ENCODE data around the gene CHRNB4. TPM values are rescaled to one million over a fixed set of nuclear protein-coding genes. Genes with fewer than 3 reads are reported as not detected.

Gene CHRNB4
- total RNA-seq, 1 experiment from 2014 or later, result 0.13 TPM

DNA sequence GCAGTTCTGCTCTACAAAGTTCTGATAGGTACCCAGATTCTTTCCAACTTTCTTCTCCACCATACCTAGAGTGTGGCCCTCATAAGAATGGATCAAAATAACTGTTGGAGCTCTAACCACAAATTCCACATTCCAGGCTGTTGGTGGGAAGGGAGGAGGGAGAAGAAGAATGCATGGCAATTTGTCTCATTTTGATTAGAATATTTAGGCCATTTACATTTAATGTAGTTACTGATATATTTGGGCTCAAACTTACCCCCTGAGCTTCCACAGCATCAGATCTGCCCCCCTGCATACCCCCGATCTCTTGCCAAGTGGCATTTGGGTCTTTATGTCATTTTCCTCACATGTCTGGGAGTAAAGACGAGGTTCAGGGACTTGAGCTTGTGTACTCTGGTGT lies 7.7 kb downstream of the CHRNB4 start:
- CTCF ChIA-PET, result no interaction called here
- Histone ChIP-seq H3K4me3 (no peak overlapping the region), H3K27me3 (ENCODE audit: insufficient read depth, low read depth) (peaks cover 37% of the 10 kb centered on the region), H3F3A (ENCODE audit: insufficient read depth, low read depth) (no peaks in the 10 kb centered on the region), H3K27ac (no peak overlapping the region), H3K4me2 (no peak overlapping the region), H3K4me1 (replicated peaks; ENCODE audit: insufficient read depth) (no peaks in the 10 kb centered on the region), H3K9me2 (ENCODE audit: insufficient read depth) (no peaks in the 10 kb centered on the region), H2AFZ (no peak overlapping the region), H3K79me2 (ENCODE audit: low read depth) (no peaks in the 10 kb centered on the region), H3K9me3 (ENCODE audit: insufficient read depth, low read depth) (no peaks in the 10 kb centered on the region), H3K36me3 (ENCODE audit: low read depth) (no peaks in the 10 kb centered on the region), H4K20me1 (ENCODE audit: insufficient read depth) (no peaks in the 10 kb centered on the region)
- intact Hi-C loops (cut with micrococcal nuclease; ENCODE audit: unreplicated experiment), result no loop called here
- POLR2A ChIA-PET (ENCODE audit: unreplicated experiment), result no interaction called here
- TF ChIP-seq EZH2 (IDR thresholded peaks at IDR 0.05; ENCODE audit: low read depth) (no peak), CTCF (conservative IDR thresholded peaks at IDR 0.05) (no peak)
- no peak for DNase-seq
- BruUV-seq (replicated peaks), result no TSS peak

- H3K27me3 ChIP-seq (ENCODE audit: insufficient read depth, low read depth), result peaks cover 49% of the 10 kb centered on the region
- H3K4me2 ChIP-seq, result no peak overlapping the region
- POLR2A ChIA-PET (ENCODE audit: unreplicated experiment), result no interaction called here
- no peaks in the 10 kb centered on the region for H3K79me2 ChIP-seq (ENCODE audit: low read depth)
- H3K27ac ChIP-seq, result no peak overlapping the region
- no peaks in the 10 kb centered on the region for H3K4me1 ChIP-seq (replicated peaks; ENCODE audit: insufficient read depth)
- no peak overlapping the region for H2AFZ ChIP-seq
- no peak overlapping the region for H3K4me3 ChIP-seq
- H3F3A ChIP-seq (ENCODE audit: insufficient read depth, low read depth), result no peaks in the 10 kb centered on the region
- no TSS peak for BruUV-seq (replicated peaks)
- TF ChIP-seq EZH2 (IDR thresholded peaks at IDR 0.05; ENCODE audit: low read depth) (no peak), CTCF (conservative IDR thresholded peaks at IDR 0.05) (no peak)
- no peak for DNase-seq
- no peaks in the 10 kb centered on the region for H3K36me3 ChIP-seq (ENCODE audit: low read depth)
- no peaks in the 10 kb centered on the region for H3K9me2 ChIP-seq (ENCODE audit: insufficient read depth)
- intact Hi-C loops (cut with micrococcal nuclease; ENCODE audit: unreplicated experiment), result no loop called here
- H3K9me3 ChIP-seq (ENCODE audit: insufficient read depth, low read depth), result no peaks in the 10 kb centered on the region
- no peaks in the 10 kb centered on the region for H4K20me1 ChIP-seq (ENCODE audit: insufficient read depth)
- CTCF ChIA-PET, result interaction anchor here (0.7 kb wide), 1 partner anchor 22 kb away, joined by 3 read pairs; no protein-coding TSS in a partner anchor
Measured at GRCh38 chr15:78630886-78631633, 9.9 kb downstream of the CHRNB4 start.

- Histone ChIP-seq H3K9me2 (ENCODE audit: insufficient read depth) (no peaks in the 10 kb centered on the region), H3K79me2 (ENCODE audit: low read depth) (no peaks in the 10 kb centered on the region), H3F3A (ENCODE audit: insufficient read depth, low read depth) (no peaks in the 10 kb centered on the region), H3K27me3 (ENCODE audit: insufficient read depth, low read depth) (peaks cover 58% of the 10 kb centered on the region), H3K36me3 (ENCODE audit: low read depth) (no peaks in the 10 kb centered on the region), H3K4me2 (no peak overlapping the region), H3K4me1 (replicated peaks; ENCODE audit: insufficient read depth) (no peaks in the 10 kb centered on the region), H3K4me3 (no peak overlapping the region), H3K9me3 (ENCODE audit: insufficient read depth, low read depth) (no peaks in the 10 kb centered on the region), H4K20me1 (ENCODE audit: insufficient read depth) (no peaks in the 10 kb centered on the region), H2AFZ (no peak overlapping the region), H3K27ac (no peak overlapping the region)
- intact Hi-C loops (cut with micrococcal nuclease; ENCODE audit: unreplicated experiment), result no loop called here
- no TSS peak for BruUV-seq (replicated peaks)
- CTCF ChIA-PET, result no interaction called here
- no peak for DNase-seq
- TF ChIP-seq CTCF (conservative IDR thresholded peaks at IDR 0.05) (no peak), EZH2 (IDR thresholded peaks at IDR 0.05; ENCODE audit: low read depth) (no peak)
- POLR2A ChIA-PET (ENCODE audit: unreplicated experiment), result no interaction called here
Measured at GRCh38 chr15:78629716-78630065, 11.3 kb downstream of the CHRNB4 start.
